Smooth muscle cell of the umbilical artery (primary cell): ENCODE measurements around the gene DPEP2. TPM values are rescaled to one million over a fixed set of nuclear protein-coding genes. Genes with fewer than 3 reads are reported as not detected.

Experiments used
- total RNA-seq: library from RNA; depleted of rRNA; stranded (reverse); fragments of >200 nt; gene quantifications from 2 replicates; pipeline ENCODE4 v1.2.3, GENCODE V29; 2014

DPEP2 gene
- not detected in 2 replicates for total RNA-seq

DNA sequence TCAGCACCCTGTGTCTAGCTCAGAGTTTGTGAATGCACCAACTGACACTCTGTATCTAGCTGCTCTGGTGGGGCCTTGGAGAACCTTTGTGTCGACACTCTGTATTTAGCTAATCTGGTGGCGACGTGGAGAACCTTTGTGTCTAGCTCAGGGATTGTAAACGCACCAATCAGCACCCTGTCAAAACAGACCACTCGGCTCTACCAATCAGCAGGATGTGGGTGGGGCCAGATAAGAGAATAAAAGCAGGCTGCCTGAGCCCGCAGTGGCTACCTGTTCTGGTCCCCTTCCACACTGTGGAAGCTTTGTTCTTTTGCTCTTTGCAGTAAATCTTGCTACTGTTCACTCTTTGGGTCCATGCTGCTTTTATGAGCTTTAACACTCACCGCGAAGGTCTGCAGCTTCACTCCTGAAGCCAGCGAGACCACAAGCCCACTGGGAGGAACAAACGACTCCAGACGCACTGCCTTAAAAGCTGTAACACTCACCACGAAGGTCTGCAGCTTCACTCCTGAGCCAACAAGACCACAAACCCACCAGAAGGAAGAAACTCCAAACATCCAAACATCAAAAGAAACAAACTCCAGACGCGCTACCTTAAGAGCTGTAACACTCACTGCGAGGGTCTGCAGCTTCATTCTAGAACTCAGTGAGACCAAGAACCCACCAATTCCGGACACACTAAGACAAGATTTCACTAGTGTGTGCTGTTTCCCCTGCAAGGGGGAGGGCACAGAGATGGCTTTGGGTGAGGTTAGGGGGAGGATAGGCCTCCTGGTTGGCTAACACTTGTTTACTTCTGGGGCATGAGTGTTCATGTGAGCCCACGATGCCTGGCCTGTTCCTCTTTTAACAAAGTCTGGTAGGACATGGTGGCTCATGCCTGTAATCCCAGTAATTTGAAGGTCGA, at the start of gene DPEP2:
Gene DPEP2 (minus strand): TSS at position 706 of the 910 bp plus-strand sequence. CDS start 6,272 bp downstream, outside the sequence.

GRCh38 chr16:68022728-68023537, 23.6 kb upstream of the DPEP2 start, which contains the start of the genes DDX28 and DUS2:
DDX28 (minus strand) TSS chr16:68023232; CDS start chr16:68023202, 30 bp downstream.
DUS2 (plus strand) TSS chr16:68023284; CDS start chr16:68038024, 14,740 bp downstream.

GRCh38 chr16:68015681-68016080, 16.4 kb upstream of the DPEP2 start, which contains the start of gene DPEP2NB:
DPEP2NB (minus strand) TSS chr16:68015911; CDS start chr16:68015770, 141 bp downstream.

DNA sequence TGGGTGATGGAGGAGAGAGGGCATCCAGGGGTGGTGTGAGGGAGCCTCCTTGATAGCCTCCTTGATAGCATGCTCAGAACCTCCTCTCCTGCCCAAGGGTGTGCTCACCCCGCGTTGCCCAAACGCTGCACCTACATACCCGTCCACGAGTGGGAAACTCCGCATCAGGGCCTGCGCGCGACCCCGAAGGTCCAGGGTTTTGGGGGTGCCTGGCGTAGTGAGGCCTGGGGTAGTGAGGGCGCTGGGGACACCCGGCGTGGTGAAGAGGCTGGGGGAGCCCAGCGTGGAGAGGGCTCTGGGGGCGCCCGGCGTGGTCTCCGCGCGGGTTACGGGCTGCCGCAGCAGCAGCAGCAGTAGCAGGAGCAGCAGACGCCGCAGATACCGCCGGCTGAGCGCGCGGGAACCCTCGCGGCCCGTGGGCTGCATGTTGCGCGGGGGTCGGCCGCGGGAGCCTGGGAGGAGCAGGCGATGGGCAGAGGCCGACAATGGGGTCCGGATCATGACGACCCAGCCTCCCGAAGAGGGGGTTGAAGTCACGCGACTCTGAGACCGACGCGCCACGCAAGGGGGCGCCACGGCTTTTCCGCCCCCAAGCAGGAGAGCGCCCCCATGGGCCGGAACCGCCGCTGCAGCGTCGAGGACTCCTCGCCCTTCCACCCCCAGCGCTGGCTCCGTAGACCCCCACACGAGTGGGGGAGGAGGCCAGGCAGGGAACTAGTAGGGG, 19.2 kb downstream of the DPEP2 start, which contains the start of gene DPEP3:
Gene DPEP3 (minus strand): TSS at position 545 of the 724 bp plus-strand sequence. CDS start 119 bp downstream, at position 426.

GRCh38 chr16:67968400-67969253, 30.7 kb downstream of the DPEP2 start, which contains the start of gene SLC12A4:
SLC12A4 (minus strand) TSS chr16:67968637; CDS start chr16:67968553, 84 bp downstream.

GRCh38 chr16:67943619-67944504, 55.4 kb downstream of the DPEP2 start, which contains the start of gene LCAT:
LCAT (minus strand) TSS chr16:67944120; CDS start chr16:67944101, 19 bp downstream.

Other genes starting within 250 kb of the DPEP2 start
- gene RANBP10, start 192.9 kb downstream of the DPEP2 start, total RNA-seq, result 3.9 and 7.1 TPM in 2 replicates
- 0.32 and 1.5 TPM in 2 replicates for gene TSNAXIP1, start 192.6 kb downstream of the DPEP2 start, total RNA-seq
- 31.1 and 35.3 TPM in 2 replicates for gene THAP11, start 157.2 kb downstream of the DPEP2 start, total RNA-seq
- gene NUTF2, start 152.6 kb downstream of the DPEP2 start, total RNA-seq, result 73.9 and 178 TPM in 2 replicates
- gene CENPT, start 151.8 kb downstream of the DPEP2 start, total RNA-seq, result 19.9 and 29.6 TPM in 2 replicates
- 46.9 and 83.3 TPM in 2 replicates for gene EDC4, start 126.4 kb downstream of the DPEP2 start, total RNA-seq
- not detected in 2 replicates for gene NRN1L, start 114.6 kb downstream of the DPEP2 start, total RNA-seq
- gene PSKH1, start 106.2 kb downstream of the DPEP2 start, total RNA-seq, result 27.6 and 28.9 TPM in 2 replicates
- gene CTRL, start 67.6 kb downstream of the DPEP2 start, total RNA-seq, result under 0.01 and 0.51 TPM in 2 replicates
- 22.0 and 46.3 TPM in 2 replicates for gene PSMB10, start 62.6 kb downstream of the DPEP2 start, total RNA-seq
- gene LCAT, start 55.4 kb downstream of the DPEP2 start, total RNA-seq, result 6.5 and 10.4 TPM in 2 replicates
- 119 and 195 TPM in 2 replicates for gene SLC12A4, start 30.8 kb downstream of the DPEP2 start, total RNA-seq
- gene DPEP3, start 19.0 kb downstream of the DPEP2 start, total RNA-seq, result not detected in 2 replicates
- gene DPEP2NB, start 16.4 kb upstream of the DPEP2 start, total RNA-seq, result not detected in 2 replicates
- 7.3 and 8.3 TPM in 2 replicates for gene DDX28, start 23.7 kb upstream of the DPEP2 start, total RNA-seq
- 12.5 and 21.1 TPM in 2 replicates for gene DUS2, start 23.8 kb upstream of the DPEP2 start, total RNA-seq
- 8.3 and 12.4 TPM in 2 replicates for gene NFATC3, start 85.9 kb upstream of the DPEP2 start, total RNA-seq
- gene ESRP2, start 236.6 kb upstream of the DPEP2 start, total RNA-seq, result under 0.01 and 0.55 TPM in 2 replicates
- gene PLA2G15, start 245.9 kb upstream of the DPEP2 start, total RNA-seq, result 49.0 and 76.7 TPM in 2 replicates